GOT3 (cell line): ENCODE results near the gene TAS1R2.
"Not testable (repeated sequence)": the region's sequence is repeated elsewhere in the genome, so short reads cannot be mapped to it uniquely, and the experiment has no call there.

ENCODE experiments used
- DNase-seq: peaks from one replicate; lab custom pipeline; 2025; ENCODE audit warnings: mixed read lengths; lab: John Stamatoyannopoulos, UW

TAS1R2 gene

DNA sequence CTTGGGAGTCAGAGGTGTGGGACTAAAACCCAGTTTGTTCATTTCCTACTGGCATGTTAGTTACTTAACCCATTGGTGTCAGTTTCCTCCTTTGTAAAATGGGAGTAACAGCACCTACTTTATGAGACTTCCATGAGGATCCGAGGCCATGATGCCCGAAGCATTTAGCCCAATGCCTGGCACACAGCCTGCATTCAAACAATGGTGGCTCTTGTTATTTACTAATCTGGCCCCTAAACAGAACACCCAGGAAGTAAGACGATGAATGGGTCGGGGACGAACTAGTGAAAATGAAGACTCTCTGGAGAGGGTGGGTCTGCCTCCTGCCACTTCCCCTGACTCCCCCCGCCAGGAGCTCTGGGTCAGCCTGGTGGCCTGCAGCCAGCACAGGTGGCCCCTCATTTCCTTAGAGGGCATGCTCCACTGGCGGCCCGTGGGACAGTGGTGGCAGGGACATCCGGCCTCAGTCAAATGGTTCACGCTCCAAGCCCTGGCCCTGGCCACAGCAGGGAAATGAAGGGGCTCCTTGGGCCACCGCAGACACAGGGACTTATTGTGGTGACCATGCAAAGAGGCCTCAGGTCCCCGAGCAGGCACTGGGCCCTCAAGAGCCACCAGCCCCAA is 9.5 kb upstream of the TAS1R2 start:
- no peak for DNase-seq

DNA sequence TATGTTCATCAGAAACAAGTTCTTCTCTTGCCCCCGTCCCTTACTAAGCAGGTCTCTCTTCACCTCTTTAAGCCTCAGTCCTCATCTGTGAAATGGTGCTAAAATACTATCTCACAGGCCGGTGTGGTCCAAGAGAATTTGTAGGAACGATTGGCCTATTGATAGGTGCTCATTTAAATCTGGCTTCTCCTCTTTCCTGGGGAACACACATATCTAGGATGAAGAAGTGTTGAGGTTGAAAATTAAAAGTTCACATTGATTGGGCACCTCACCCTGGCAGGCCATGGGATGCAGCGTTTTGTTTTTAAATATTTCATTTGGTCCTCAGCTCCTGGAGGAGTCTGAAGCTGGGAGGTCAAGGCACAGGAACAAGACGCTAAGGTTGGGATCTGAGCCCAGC is 8.9 kb upstream of the TAS1R2 start:
- DNase-seq: no peak

DNA sequence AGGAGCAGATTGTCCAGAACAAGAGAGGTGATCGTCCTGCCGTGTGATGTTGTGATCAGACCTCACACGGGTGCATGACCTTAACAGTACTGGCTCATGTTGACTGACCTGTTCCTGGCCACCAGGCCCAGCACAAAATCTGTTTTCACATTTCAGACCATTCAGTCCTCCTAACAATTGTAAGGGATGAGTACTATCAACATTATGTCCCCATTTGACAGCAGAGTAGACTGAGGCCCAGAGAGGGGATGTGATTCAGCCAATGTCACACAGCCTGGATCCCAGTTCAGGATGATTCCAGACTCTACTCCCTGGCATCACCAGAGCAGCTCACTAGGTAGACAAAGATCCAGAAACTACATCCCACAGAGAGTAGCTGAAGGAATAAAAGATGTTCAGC is 7.4 kb upstream of the TAS1R2 start:
- DNase-seq: no peak

DNA sequence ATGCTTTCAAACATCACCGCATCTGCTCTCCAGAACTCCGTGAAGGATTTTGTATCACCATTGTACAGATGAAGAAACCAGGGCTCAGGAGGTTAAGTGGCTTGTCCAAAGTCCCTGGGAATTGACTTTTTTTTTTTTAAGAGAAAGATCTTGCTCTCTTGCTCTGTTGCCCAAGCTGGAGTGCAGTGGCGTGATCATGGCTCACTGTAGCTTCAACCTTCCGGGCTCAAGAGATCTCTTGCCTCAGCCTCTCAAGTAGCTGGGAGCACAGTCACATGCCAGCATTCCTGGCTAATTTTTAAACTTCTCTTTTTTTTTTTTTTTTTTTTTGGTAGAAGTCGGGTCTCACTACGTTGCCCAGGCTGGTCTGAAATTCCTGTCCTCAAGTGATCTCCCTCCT is 6.9 kb upstream of the TAS1R2 start:
- no peak for DNase-seq

DNA sequence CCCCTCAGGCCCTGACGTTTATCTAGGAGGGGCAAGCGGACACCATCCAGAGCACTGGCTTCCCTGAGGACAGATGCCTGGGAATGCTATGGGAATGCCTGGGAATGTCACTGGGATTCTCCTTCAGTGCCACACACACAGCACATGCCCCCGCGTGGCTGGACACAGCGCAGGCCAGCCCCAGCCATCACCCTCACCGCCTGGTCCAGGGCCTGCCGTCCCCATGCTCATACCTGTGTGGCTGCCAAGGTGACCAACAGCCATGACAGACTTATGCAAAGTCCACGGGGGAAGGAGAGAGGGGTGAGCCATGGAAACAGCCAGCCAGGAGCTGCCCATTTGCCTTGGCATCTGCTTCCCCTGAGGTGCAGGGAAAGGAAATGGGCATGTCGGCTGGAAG is 5.7 kb upstream of the TAS1R2 start:
- no peak for DNase-seq

DNA sequence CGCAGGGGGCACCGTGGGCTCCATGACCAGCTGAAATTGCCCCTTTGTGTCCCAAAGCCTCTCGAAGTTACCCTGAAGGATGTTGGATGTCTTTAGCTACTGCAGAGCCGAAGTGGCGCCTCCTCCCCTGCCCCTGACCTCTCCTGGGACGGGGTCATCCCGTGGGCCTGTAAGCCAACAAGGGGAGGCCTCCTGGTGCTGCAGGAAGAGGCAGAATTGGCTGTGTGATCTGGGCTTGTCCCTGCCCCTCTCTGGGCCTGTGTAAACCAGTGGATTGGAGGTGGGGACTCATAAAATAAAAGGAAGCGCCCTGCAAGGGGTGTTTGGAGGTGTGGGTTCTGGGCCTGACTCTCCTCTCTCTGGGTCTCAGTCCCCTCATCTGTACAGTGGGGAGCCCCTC is 2.1 kb upstream of the TAS1R2 start:
- DNase-seq: no peak

DNA sequence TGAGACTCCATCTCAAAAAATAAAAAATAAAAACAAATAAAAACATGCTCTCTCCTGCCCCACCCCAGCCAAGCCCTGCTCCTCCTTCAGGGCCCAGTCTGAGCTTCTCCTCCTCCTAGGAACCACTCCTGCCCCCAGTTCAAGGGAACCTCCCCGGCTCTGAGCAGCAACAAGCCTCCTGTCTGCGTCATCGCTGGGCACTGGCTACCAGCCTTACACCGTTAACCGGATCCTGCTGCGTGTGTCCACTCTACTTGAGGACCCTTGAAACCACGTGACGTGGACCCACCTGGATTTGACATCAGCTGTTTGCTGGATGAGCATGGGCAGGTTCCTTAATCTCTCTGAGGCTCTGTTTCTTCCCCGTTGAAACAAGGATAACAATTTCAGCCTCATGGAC is 1.6 kb upstream of the TAS1R2 start:
- no peak for DNase-seq

DNA sequence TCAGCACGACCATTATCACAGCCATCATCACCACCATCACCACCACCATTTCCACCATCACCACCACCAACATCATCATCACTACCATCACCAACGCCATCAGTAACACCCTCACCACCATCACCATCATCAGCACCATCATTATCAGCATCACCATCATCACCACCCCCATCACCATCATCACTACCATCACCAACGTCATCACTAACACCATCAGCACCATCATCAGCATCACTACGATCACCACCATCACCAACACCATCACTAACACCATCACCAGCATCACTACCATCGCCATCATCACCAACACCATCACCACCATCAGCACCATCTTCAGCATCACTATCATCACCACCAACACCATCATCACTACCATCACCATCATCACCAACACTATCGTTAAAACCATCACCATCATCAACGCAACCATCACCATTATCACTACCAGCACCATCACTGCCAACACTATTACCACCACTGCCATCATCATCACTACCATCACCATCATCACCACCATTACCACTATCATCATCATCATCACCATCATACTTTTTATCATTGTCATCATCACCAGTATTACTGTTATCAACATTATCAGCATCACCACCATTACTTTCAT is 1.3 kb downstream of the TAS1R2 start:
- no peak for DNase-seq

DNA sequence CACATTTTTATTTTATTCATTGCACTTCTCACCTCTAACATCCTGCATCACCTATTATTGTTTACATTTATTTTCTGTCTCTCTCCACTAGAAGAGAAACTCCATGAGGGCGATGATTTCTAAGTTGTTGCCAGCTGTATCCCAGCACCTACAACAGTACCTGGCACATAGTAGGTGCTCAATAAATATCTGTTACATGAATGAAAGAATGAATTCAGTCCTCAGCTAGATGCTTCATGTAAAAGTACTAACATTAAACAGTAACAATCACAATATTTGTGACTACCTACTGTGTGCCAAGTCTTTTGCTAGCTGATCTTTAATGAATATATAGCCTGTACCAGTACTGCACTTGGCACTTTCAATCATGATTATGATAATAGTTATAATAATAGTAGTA is 3.0 kb downstream of the TAS1R2 start:
- DNase-seq: no peak

DNA sequence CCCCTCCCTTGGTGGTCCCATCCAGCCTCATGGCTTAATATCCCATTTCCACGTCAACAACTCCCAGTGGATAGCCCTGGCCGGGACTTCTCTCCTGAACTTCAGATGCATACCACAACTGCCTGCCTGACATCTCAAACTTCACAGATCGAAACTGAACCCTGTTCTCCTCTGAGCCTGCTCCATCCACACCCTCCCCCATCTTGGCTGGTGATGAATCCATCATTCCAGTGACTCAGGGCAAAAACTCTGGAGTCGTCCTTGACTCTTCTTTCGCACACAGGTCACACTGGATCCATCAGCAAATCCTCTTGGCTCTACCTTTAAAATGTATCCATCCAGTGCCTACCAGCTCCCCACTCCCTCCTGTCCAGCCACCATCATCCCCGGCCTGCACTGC is 3.9 kb downstream of the TAS1R2 start:
- no peak for DNase-seq

DNA sequence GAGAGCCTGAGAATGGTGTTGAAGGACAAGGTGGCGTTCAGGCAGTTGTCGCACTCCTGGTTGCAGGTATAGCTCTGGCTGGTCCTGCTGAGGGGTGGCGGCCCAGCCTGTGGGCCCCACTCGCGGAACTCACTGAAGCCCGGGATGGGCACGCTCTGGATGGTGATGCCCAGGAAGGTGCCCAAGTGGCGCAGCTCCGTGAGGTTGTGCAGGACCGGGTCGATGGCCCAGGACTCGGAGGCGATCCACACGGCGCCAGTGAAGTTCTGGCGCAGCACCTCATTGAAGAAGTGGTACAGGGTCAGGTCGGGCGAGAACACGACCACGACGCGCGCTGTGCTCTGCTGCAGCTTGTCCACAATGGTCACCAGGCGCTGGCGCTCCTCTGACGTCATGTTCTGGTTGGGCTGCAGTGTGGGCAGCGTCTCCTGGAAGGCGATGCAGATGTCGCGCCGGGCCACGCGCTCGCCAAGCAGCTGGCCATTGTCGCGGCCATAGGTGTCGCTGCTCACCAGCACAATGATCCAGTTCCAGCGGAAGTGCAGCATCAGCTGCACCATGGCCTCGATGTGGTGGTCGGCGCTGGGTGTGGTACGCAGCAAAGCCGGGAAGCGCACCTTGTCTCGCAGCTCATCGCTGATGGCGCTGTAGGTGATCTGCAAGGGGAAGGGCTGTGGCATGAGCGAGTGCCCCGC is 5.0 kb downstream of the TAS1R2 start:
- no peak for DNase-seq

DNA sequence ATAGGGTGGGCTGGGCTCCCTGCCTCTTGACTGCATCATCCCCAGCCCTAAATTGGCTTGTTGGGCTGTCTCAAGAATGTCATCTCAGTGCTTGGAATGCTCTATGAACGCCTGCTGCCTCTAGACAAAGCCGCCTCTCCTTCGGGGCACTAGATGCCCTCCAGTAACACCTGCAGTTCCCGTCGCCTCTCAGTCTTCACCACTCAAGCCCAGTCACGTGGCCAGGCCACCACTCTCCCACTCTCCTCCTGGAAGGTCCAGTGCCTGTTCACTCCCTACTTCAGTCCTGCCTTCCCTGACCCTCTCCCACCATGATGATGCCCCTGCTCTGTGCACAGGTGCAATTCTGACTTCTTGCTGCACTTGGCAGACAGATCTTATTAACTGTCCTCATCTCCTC is 7.0 kb downstream of the TAS1R2 start:
- DNase-seq: no peak

DNA sequence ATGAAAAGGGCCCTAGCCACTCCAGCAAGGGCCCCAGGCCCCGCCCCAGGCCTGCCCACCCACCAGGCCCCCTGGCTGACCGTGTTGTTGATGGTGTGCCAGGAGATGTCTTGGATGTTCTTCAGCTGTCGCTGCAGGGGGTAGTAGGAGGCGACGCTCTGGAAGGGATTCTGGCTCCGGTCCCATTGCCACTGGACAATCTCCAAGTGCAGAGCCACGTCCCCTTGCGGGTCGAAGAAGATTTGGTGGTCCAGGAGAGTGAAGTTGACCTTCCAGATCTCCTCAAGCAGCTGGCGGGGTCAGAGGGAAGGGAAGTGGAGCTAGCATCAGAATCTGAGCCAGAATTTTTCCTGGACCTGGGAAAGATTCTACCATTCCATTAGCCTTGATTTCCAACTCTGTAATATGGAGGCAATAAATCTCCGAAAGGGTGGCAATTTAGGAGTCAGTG is 10.2 kb downstream of the TAS1R2 start:
- no peak for DNase-seq

DNA sequence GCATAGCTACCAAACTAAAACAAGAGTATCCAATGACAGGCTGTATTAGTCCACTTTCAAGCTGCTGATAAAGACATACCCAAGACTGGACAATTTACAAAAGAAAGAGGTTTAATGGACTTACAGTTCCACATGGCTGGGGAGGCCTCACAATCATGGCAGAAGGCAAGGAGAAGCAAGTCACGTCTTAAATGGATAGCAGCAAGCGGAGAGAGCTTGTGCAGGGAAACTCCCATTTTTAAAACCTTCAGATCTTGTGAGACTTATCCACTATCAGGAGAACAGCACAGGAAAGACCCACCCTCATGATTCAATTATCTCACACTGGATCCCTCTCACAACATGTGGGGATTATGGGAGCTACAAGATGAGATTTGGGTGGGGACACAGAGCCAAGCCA is 11.7 kb downstream of the TAS1R2 start:
- not testable (repeated sequence) for DNase-seq

DNA sequence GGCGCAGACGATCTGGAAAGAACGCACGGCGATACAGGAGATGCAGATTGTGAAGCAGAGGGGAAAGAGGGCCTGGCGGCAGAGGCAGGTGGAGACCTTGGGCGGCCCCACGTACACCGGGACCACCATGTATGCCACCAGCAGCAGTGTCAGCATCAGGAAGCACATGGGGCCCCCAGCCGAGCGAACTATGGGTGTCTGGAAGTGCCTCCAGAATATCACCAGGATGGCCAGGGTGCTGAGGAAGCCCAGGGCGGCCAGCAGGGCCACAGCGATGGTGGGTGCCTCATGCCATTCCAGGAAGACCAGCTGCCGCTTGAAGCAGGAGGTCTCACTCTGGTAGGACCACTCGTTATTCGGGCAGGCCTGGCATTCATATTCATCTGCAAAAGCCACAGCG is 19.3 kb downstream of the TAS1R2 start:
- DNase-seq: no peak

DNA sequence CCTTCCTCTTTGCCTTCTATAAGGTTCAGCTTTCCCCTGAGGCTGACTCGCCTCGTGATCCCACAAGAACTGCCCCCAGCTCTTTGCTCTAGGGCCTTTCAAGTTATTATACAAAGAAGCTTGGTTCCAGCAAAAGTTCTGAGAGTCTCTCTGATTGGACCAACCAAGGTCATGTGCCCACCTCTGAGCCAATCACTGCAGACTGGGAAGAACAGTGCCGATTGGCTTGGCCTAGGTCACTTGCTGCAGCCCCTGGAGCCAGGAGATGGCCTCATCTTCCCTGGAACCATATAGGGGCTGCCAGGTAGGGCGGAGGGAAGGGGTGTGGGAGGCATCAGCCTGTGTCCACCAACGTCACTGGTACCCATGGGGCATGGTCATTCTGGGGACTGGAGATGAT is 22.8 kb downstream of the TAS1R2 start:
- no peak for DNase-seq

DNA sequence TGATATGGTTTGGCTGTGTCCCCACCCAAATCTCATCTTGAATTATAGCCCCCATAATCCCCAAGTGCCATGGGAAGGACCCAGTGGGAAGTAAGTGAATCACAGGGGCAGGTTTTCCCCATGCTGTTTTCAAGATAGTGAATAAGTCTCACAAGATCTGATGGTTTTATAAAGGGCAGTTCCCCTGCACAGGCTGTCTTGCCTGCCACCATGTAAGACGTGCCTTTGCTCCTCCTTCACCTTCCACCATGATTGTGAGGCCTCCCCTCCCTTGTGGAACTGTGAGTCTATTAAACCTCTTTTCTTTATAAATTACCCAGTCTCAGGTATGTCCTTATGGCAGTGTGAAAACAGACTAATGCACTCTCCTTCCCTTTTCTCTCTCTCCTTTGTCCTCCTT is 27.1 kb downstream of the TAS1R2 start:
- not testable (repeated sequence) for DNase-seq

DNA sequence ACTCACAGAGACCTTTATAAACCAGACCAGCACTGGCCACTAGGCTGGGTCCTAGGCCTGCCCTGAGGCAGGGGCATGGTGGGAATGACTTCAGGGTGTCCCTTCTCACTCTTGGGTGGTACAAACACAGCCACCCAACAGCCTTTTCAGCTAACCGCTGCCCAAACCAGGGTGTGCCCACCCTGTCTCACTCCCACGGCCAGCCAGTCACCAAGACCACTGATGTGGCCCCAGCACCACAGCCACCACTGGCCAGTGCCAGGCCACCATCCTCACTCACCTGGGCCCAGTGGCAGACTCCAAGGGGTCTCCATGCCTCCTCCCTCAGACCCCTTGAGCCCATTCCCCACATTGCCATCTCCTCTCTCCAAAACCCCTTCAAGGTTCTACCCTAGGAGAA is 27.8 kb downstream of the TAS1R2 start:
- DNase-seq: no peak

DNA sequence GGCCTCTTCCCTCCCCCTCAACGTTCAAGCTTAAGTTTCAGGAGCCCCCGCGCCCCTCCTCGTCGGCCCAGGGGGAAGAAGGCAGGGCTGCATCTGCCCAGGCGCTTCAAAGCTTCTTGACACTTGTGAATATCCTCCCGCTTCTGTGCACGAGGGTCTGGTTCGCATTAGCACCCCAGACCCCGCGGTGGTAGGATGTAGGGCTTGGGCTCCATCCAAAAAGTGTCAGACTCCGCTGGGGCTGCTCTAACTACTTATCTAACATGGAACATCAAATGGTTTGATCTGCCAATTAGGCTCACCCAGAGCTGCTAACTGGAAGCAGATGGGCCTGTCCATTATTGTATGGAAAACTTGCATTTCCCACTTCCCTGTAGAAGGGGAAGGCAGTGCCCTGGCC is 28.9 kb downstream of the TAS1R2 start:
- no peak for DNase-seq

DNA sequence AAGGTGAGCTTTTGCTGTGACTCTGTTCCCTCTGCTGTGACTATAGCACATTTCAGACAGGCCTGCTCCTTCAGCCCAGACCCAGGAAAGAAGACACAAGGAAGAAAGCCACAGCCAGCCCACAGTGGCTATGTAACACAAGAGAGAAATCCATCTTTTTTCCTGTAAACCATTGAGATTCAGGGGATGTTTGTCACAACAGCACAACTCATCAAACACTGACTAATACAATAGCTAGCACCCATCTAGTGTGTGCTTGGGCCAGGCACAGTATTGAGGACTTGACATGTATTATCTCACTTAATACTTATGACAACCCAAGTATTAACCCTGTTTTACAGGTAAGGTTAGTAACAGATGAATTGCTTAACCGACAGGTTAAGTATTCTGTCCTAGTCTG is 29.8 kb downstream of the TAS1R2 start:
- DNase-seq: no peak

DNA sequence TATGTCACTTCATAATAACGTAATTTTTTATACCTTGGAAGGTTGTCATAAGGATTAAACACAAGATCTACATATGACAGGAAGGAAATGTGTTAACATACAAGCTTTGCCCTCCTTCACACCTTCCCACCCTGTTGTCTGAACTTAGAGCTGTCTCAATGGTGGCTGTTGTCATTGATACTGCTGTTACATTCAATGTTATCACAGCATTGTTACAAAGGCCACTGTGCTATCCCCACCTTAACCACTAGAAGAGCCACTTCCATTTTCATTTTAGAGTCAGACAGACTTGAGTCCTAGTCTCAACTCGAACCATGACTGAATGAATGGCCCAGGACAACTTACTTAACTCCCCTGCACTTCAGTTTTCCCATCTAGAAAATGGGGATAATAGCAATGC is 31.2 kb downstream of the TAS1R2 start:
- no peak for DNase-seq

DNA sequence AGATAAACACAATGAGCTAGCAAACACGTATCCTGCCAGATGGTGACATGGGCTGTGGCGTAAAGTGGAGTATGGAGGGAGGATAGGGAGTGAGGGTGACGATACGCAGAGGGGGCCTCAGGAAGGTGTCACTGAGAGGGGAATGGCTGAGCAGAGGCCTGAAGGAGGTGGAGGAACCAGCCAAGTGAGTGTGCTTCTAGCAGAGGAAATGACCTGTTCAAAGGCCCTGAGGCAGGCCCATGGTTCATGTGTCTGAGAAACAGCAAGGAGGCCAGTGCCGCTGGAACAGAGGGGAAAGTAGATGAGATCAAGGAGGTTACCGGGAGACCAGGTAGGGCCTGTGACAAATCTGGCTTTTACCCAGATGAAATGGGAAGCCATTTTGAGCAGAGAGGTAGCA is 36.0 kb downstream of the TAS1R2 start:
- DNase-seq: no peak

DNA sequence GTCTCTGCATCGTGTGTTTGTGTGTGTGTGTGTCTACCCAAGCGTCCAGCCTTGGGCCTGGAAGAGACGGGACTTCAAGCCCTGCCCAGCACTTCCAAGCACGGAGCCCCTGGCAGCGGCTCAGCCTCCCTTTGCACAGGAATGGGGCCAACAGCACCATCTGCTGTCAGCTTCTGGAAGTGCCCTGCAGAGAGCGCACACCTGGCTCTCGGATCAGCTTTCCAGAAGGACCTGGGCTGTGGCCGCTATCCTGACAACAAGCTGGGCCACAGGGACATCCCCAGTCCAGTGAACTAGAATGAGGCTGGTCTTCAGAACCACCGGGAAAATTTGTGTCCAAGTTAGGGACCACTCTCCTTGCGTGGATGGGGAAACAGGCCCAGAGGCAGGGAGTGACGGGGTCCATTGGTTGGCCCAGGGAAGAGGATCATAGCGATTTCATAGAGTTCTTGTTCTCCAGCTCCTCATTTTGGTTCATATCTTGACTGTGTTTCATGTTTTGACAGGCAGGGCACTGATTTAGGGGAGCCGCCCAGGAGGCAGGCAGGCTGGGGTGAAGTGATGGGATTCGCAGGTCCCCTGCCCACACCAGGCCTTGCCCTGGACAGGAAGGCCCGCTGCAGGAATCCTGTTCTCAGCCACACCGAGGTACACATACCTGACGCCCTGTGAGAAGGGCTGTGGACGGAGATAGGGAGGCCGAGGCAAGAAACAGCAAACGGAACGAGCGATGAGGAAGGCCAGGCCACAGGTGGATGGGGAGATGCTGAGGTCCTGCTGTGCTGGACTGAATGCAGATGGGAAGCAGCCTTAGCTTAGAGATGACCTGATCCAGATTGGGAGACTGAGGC is 38.4 kb downstream of the TAS1R2 start:
- peak; percentile 10 for DNase-seq
